Fibroblast of skin of right quadriceps (primary cell): ENCODE results near the gene TMEM123.
"Not testable (repeated sequence)": the region's sequence is repeated elsewhere in the genome, so short reads cannot be mapped to it uniquely, and the experiment has no call there.

Experiments
- DNase-seq: peaks from one replicate; pipeline ENCODE4 v3.0.0-alpha.2; 2013

Gene TMEM123

DNA sequence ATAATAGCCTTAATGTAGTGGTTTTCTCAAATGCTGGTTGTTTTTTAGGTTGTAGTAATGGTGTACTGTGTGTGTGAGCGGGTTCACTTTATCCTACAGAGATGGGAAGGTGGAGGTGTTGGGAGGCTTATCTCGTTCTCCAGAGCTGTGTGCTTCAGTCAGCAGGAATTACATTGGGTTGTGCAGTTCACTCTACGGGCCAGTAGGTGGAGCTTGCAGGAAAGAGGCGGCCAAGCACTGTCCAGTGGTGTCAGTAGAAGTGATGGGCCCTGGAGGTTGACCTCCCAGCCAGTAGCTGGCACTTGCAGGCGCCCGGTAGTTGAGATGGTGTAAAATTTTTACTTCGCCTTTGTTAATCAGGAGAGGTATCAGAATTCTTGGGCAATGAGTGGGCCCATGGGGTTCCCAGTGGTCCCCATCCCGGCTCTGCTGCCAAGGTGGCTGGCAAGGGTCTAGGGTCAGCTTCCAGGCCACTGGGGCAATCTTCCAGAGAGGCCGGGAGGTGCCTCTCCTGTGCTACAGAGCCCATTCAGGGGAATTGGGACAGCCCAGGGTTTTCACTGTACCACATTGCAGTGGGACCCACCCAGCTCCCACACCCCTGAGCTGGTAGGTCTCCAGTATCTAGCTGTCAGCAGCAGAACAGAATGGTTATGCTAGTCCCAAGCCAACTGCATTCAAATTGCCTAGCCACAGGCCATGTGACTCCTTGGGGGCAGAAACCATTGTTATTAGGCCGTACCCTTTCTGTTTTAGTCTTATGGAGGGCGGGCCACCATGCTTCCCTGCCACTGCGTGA, 61.7 kb downstream of the TMEM123 start:
- peak; percentile 48 for DNase-seq

DNA sequence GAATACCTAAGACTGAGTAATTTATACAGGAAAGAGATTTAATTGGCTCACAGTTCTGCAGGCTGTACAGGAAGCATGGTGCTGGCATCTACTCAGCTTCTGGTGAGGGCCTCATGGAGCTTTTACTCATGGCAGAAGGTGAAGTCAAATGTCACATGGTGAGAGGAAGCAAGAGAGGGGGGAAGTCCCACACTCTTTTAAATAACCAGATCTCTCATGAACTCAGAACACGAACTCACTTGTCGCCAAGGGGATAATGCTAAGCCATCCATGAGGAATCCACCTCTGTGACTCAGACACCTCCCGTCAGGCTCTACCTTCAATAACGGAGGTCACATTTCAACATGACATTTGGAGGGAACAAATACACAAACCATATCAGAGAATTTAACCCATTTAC, 63.3 kb downstream of the TMEM123 start:
- no peak for DNase-seq

DNA sequence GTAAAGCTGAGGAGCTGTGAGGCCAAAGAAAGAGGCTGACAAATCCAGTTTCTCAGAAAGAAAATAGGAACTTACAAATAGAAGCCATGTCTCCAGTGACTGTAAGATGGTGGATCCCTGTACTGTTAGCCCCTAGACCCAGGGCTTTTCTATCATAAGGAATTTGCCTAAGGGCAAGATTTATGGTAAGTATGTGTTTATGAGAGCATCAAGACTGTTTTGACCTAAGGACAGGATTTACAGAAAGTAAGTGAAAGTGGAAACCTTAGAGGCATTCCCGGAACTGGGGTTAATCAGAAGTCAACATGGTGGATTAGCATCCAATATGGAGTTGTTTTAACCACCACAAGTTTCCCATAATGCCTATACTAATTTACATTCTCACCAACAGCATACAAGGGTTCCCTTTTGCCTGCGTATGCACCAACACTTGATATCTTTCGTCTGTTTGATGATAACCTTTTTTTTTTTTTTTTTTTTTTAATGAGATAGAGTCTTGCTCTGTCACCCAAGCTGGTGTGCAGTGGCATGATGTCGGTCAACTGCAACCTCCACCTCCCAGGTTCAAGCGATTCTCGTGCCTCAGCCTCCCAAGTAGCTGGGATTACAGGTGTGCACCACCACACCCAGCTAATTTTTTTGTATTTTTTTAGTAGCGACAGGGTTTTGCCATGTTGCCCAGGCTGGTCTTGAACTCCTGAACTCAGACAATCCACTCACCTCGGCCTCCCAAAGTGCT, 65.4 kb downstream of the TMEM123 start:
- no peak for DNase-seq

DNA sequence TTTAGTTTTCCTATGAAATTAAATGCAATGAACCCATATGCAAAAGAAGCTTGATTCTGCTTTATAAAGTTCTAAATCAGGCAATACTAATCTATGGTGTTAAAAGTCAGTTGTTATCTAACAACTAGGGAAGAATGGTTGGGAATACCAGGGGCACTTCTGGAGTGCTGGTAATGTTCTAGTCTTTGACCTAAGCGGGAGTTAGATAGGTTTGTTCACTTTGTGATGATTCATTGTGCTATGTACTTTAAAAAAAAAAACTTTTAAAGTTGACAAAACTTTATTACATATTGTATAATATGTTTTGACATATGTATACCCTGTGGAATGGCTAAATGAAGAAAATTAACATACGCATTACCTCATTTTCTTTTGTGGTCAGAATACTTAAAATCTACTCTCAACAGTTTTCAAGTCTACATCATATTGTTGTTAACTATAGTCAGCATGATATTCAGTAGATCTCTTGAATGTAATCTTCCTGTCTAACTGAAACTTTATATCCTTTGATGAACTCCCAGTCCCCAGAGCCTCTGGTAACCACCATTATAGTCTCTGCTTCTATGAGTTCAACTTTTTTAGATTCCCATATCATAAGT, 66.3 kb downstream of the TMEM123 start:
- DNase-seq: no peak

DNA sequence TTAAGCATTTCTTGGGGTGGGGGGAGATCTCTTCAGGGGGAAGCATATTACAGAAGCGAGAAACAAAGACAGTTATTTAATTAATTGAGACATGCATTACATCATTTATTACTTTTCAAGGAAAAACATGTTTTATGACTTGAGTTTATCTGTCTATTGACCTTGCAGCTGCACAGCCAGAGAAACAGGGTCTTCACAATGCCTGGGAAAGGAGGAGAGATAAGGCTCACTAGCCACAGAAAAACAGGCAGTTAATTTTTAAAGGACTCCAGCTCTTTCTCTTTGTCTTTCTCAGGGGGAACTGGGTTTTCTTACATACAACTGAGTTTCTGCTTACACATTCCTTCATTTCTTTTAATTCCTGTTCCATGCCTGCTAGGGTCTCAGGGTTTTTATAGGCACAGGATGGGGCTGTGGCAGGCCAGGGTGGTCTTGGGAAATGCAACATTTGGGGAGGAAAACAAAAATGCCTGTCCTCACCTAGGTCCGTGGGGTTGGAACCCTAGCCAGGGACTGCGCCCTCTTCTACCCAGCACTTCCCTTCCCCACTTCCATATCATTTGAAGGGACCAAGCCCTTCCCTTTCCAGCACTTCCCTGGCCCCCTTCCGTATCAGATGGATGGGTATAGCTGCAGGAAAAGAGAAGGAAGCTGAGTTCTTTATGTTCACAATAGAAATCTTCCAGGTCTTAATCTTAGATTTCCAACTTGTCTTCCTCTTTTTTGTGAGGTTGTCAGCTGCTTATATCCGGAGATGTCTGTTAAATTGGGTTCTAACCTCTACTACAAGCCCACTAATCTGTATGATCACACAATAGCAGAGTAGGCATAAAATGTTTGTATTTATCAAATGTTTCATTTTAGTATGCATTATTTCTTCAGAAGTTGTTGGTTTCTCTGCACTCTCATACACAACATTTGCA, 67.2 kb downstream of the TMEM123 start:
- DNase-seq: no peak

DNA sequence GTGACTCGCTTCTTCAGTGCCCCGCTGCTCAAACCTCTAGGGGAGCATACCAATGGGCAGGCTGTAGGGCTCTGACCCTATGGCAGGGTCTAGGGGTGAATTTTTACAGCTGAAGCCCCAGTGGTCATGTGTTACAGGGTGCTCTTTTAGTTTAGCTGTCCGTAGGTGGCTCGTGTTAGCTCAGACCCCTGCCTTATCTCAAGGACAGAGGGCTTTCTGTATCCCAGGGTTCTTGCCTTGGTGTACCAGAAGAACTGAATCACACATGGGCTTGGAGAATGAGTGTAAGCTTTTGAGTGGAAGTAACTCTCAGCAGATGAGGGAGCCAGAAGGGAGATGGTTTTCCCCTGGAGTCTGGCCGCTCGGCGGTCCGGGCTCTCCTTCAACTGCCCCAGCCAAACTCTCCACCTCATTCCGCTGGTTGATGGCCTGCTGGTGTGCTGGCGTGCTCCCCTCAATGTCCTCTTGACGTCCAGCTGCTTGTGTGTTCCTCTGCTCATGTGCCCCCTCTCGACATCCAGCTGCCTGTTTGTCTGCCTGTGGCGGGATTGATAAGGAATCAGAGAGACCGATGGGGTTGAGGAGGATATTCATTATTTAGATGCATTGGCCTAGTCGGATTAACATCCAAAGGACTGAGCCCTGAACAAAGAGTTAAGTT, 68.0 kb downstream of the TMEM123 start:
- DNase-seq: no peak

DNA sequence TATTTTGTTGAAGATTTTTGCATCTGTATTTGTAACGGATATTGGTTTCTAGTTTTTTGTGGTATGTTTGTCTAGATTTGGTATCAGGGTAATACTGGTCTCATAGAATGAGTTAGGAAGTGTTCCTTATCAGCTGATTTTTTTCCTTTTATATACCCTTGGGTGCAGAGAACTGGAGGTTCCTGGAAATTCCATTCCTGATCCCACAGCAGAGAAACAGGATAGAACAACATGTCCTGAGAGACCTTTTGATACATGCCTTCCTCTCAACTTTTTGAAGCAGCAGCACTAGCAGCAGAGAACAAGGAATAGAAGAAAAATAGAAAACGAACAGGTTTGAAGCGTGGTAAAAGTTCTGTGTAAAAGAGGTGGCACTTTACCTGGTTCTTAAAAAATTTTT, 68.7 kb downstream of the TMEM123 start:
- DNase-seq: no peak

DNA sequence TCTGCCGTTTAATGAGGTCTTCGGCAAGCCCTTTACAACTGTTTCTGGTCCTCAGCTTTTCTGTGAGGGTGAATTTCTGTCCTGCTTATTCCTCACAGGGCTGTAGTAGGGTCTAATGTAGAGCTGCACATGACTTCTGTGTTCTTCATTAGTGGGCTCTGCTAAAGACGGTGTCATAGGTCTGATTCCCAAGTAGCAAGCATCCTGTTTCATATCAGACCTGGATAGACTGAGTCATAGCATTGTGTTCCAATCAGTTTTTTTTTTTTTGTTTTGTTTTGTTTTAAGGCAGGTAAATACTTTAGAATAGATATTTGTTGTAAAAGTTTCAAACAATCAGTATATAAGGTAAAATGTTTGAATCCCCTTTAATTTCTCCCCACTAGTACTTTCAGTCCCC, 70.2 kb downstream of the TMEM123 start:
- DNase-seq: no peak

DNA sequence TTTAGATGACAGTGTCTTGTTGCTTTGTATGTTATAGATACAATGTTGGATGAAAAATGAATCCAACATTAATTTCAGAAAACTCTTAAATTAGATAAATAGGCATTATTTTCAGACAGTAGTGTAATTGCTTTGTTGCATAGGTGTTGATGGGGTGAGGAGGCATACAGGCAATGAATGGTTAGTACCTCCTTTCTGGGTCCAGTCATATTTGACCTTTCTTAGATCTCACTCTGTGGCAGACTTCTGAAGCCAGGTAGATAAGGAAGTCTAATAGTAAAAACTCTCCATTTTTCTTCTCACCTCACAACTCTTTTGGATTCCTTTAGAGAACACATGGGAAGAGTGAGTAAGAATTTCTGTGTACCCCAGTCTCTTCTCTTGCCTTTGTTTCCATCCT, 73.7 kb downstream of the TMEM123 start:
- DNase-seq: no peak

DNA sequence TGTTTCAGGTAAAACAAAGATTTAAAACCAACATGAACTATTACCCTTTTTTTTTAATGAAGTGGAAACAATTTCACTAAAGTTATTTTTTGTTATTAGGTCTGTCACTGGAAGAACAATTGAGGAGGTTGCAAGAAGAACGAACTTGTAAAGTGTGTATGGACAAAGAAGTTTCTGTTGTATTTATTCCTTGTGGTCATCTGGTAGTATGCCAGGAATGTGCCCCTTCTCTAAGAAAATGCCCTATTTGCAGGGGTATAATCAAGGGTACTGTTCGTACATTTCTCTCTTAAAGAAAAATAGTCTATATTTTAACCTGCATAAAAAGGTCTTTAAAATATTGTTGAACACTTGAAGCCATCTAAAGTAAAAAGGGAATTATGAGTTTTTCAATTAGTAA, 74.7 kb downstream of the TMEM123 start:
- DNase-seq: no peak

DNA sequence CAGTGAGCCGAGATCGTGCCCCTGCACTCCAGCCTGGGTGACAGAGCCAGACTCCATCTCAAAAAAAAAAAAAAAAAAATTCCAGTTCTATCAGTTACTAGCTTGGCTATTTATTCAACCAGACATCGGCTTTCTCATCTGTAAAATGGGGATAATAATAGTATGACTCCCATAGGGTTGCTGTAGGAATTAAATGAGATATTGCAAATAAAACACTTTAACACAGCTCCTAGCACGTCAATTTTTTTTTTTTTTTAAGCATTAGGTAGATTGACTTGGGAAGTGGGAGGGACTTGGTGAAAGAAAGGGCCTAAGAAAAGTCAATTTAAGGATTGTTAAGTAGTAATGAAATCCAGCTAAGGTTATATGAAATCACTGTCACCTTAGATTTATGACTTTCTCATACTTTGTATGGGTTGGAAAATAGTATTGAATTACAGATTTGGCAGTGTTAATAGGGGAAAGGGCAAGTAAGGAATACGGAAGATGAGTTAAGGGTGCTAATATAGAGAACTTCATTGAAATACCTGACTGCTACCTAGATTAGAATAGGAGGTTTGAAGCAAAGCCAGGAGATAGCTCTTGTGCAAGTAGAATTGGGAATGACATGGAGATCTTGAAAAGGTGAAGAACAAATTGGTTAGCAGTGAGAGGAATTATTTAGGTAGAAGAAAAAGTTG, 76.7 kb downstream of the TMEM123 start:
- no peak for DNase-seq

DNA sequence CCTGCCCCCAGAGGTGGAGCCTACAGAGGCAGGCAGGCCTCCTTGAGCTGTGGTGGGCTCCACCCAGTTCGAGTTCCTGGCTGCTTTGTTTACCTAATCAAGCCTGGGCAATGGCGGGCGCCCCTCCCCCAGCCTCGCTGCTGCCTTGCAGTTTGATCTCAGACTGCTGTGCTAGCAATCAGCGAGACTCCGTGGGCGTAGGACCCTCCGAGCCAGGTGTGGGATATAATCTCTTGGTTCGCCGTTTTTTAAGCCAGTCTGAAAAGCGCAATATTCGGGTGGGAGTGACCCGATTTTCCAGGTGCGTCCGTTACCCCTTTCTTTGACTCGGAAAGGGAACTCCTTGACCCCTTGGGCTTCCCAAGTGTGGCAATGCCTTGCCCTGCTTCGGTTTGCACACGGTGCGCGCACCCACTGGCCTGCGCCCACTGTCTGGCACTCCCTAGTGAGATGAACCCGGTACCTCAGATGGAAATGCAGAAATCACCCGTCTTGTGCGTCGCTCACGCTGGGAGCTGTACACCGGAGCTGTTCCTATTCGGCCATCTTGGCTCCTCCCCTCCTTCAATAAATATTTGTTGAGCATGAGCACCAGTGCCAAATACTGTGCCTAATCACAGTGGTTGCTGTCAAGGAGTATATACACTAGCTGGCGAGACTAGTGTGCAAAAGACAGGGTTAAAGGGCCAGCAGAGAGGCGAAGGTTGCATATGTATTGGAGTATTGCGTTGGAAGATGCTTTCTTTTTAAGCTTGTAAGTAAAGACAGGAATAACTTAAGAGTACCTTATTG, 77.7 kb downstream of the TMEM123 start:
- not testable (repeated sequence) for DNase-seq

DNA sequence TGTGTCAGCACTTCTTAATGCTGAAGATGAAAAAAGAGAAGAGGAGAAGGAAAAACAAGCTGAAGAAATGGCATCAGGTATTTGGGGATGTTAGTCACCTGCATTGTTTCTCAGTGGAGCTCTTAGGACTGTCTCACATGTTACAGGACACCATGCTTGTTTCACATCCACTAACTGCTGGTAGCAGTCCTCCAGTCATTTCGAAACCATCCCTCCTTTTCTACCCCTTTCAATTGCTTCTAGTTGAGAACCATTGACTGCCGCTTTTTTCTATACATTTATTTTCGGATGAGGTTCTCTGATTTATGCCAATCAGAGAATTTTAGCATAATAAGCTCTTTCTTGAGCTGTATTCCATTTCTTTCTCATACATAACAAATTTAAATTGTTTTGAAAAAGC, 84.1 kb downstream of the TMEM123 start:
- DNase-seq: no peak

DNA sequence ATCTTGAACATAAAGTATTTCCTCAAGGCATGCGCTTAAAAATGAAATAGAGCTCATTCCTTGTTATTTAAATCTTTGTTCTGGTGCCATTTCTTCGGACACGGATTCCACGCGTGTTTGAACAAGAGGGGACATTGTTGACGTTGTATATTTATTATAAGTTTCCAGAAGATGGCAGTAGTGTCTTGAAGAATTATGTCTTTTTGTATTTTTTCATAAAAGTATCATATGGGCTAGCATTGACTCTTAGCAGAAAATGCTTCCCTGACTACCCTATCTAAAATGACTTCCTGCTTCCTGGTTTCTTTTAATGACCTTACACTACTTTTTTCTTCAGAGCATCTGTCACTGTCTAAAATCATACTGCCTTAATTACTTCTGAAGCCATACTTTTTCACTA, 85.2 kb downstream of the TMEM123 start:
- no peak for DNase-seq

DNA sequence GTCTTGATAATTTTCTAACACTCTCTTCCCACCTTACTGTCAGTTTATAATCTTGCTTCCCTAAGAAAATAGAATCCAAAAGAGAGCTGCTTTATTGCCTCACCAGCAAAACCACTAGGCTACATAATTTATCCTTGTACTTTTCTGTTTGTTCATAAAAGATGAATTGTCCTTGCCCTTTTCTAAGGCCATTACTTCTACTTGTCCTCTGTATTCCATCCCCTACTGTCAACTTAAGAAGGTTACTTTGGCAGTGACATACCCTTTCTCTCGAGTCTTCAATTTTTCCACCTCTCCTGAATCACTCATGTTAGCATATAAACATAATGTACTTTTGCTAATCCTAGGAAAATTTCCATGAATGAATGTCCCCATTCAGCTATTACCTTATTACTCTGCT, 87.6 kb downstream of the TMEM123 start:
- DNase-seq: no peak

DNA sequence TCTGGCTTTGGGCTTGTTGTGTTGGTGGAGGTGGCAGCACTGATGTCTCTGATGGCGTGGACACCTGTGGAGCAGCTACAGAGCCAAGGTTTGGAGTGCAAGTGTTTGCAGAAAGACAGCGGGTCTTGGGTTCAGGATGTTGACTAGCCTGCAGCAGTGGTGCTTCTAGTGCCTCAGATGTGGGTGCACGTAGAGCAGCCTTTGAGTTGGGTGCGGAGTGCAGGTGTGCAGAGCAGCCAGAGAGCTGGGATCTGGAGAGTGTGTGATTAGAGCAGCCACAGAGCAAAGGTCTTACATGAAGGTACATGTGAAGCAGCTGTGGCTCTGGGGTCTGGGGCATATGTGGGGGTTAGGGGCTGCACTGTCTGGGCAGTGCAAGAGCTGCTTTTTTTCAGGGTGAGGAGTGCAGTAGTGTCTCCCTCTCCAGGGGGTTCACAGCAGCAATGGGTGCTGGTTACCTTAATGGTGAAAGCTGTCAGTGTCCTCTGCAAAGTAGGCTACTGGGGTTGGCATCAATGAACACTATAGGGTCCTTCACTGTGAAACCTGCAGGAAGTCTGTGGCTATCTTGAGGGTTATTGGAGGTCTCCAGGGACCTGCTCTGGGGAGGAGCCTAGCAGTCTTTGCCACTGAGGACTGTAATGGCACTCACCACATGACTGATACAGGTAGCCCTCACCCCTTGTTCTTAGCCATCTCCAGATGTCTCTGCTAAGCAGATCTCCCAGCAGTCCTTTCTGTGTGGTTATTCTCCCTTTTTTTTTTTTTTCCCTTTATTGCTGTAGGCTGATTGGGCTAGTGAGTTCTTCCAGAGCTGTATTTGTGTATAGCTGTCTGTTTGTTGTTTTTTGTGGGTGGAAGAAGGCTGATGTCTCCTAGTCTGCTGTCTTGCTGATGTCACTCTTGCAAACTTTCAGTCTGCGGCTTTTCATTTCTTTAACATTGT, 91.2 kb downstream of the TMEM123 start:
- DNase-seq: peak; percentile 53

DNA sequence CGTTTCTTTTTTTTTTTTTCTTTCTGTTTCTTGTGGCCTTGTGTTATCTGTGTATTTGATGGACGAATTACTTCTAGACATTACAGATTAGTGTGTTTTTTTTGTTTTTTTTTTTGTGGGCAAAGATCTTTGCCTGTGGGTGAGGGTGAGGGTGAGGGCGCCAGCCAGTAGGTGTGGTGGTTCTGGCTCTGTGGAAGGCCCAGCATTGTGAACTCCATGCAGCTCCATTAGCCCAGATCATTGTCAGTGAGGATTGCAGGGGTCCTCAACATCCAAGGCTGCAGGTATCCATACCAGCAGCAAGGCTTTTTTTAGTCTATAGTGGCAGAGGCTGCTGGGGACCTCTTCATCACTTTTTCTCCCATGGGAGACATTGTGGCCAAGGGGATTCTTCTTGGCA, 91.9 kb downstream of the TMEM123 start:
- no peak for DNase-seq

DNA sequence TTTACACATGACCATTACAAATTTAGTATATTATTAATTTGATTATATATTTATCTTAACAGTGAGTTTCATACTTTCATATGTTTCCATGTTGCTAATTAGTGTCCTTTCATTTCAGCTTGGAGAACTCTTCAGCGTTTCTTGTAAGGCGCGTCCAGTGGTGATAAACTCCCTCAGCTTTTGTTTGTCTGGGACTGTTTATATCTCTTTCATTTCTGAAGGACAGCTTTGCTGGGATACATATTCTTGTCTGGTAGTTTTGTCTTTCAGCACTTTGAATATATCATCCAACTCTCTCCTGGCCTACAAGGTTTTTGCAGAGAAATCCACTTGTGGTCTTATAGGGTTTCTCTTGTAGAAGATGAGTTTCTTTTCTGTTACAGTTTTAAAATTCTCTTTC, 93.2 kb downstream of the TMEM123 start:
- no peak for DNase-seq

DNA sequence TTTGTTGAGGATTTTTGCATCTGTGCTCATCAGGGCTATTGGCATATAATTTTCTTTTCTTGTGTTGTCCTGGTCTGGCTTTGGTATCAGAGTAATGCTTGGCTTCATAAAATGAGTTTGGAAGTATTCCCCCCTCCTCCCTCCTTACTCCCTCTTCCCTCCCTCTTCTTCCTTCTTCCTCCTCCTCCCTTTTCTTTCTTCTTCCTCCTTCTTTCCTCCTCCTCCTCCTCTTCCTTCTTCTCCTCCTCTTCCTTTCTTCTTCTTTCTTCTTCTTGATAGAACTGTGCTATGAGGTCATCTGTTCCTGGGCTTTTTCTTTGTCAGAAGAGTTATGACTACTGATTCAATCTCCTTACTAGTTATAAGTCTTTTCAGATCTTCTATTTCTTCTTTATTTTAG, 95.4 kb downstream of the TMEM123 start:
- no peak for DNase-seq
